Keratinocyte (primary cell): ENCODE data around the gene CLOCK. TPM values are rescaled to one million over a fixed set of nuclear protein-coding genes. Genes with fewer than 3 reads are reported as not detected.

Experiments
- DNase-seq: peaks from one replicate; pipeline ENCODE4 v3.0.0-alpha.2; 2011; ENCODE audit warnings: low read depth, missing footprints, low spot score
- FAIRE-seq: peaks from 2 replicates; lab custom pipeline; 2011; peaks lifted over from hg19 to GRCh38; lab: Jason Lieb, UNC
- H2AFZ ChIP-seq: 2 replicates; pipeline ENCODE4 v1.6.0; 2012; ENCODE audit warnings: low read length, control low read depth, inconsistent platforms; ENCODE audit not compliant: control insufficient read depth
- H3K27ac ChIP-seq: 2 replicates; pipeline ENCODE4 v1.5.1; 2011; ENCODE audit warnings: low read length; ENCODE audit not compliant: control insufficient read depth, insufficient read depth
- H3K27me3 ChIP-seq: 3 replicates; pipeline ENCODE4 v1.6.0; 2011; ENCODE audit warnings: low read length; ENCODE audit not compliant: control insufficient read depth, insufficient read depth; ENCODE audit errors: extremely low read depth
- H3K36me3 ChIP-seq, 2 experiments: 2 replicates in 1 of 2; 3 replicates in 1 of 2; pipeline ENCODE4 v1.5.1; 2011; ENCODE audit warnings: low read length in 2 of 2, mild to moderate bottlenecking in 1 of 2; ENCODE audit not compliant: control insufficient read depth in 2 of 2, insufficient read depth in 2 of 2; ENCODE audit errors: extremely low read depth in 1 of 2
- H3K4me1 ChIP-seq: 3 replicates; pipeline ENCODE4 v1.5.1; 2011; ENCODE audit warnings: low read length; ENCODE audit not compliant: control insufficient read depth, insufficient read depth; ENCODE audit errors: extremely low read depth
- H3K4me2 ChIP-seq: 3 replicates; pipeline ENCODE4 v1.6.0; 2011; ENCODE audit warnings: low read depth, low read length; ENCODE audit not compliant: control insufficient read depth, insufficient read depth; ENCODE audit errors: extremely low read depth
- H3K4me3 ChIP-seq, 3 experiments: fragments of 200-600 bp in 1 of 3; sonication (generic) in 1 of 3; 2 replicates in 2 of 3; 3 replicates in 1 of 3; pipeline ENCODE4 v1.5.1; 2011 to 2016; ENCODE audit warnings: low read length in 3 of 3, mild to moderate bottlenecking in 3 of 3, control low read depth in 2 of 3, inconsistent platforms in 1 of 3, low read depth in 1 of 3, mixed read lengths in 1 of 3, mixed run types in 1 of 3, moderate library complexity in 1 of 3; ENCODE audit not compliant: control insufficient read depth in 2 of 3, insufficient read depth in 2 of 3; ENCODE audit errors: extremely low read depth in 1 of 3
- H3K79me2 ChIP-seq: 2 replicates; pipeline ENCODE4 v1.6.0; 2012; ENCODE audit warnings: low read length; ENCODE audit not compliant: control insufficient read depth, insufficient read depth
- H3K9ac ChIP-seq: 3 replicates; pipeline ENCODE4 v1.6.0; 2011; ENCODE audit warnings: low read length; ENCODE audit not compliant: control insufficient read depth, insufficient read depth; ENCODE audit errors: extremely low read depth
- H3K9me1 ChIP-seq: 3 replicates; pipeline ENCODE4 v1.6.0; 2011; ENCODE audit warnings: low read length; ENCODE audit not compliant: control insufficient read depth, insufficient read depth; ENCODE audit errors: extremely low read depth
- H3K9me3 ChIP-seq: 2 replicates; pipeline ENCODE4 v1.5.1; 2012; ENCODE audit warnings: low read depth, low read length; ENCODE audit not compliant: control insufficient read depth
- H4K20me1 ChIP-seq: 3 replicates; pipeline ENCODE4 v1.6.0; 2011; ENCODE audit warnings: low read length; ENCODE audit not compliant: control insufficient read depth, insufficient read depth; ENCODE audit errors: extremely low read depth
- EZH2 ChIP-seq: IDR thresholded peaks from one replicate; pipeline ENCODE4 v1.6.1; 2012; ENCODE audit warnings: inconsistent platforms, mild to moderate bottlenecking, low read length, moderate library complexity
- dilution Hi-C: fragments of 300-500 bp; cut with MboI; formaldehyde crosslinking; loops from one replicate; pipeline ENCODE4 v1.7.0; 2020; ENCODE audit warnings: low sequenced_read_pairs; ENCODE audit not compliant: extremely low pct_ligation_motif_present
- polyA plus RNA-seq, 5 experiments: library from polyadenylated mRNA; depleted of rRNA in 3 of 5; stranded (reverse) in 3 of 5; stranded (forward) in 1 of 5; unstranded in 1 of 5; fragments of >200 nt; gene quantifications; 1 replicate in 1 of 5; 2 replicates in 3 of 5; 3 replicates in 1 of 5; pipeline versions ENCODE4 v1.2.1 to v1.2.3, GENCODE V29; 2011 to 2012; ENCODE audit warnings: missing spikeins in 2 of 5, low read depth in 1 of 5, low replicate concordance in 1 of 5
- TF ChIP-seq, protein P1 (sequence below), 3 experiments: IDR thresholded peaks in 1 of 3; conservative IDR thresholded peaks in 1 of 3; optimal IDR thresholded peaks in 1 of 3; 2 replicates in 2 of 3; 3 replicates in 1 of 3; pipeline versions ENCODE3 to v1.5.1; 2011; ENCODE audit warnings: low read length in 3 of 3, mild to moderate bottlenecking in 3 of 3, moderate library complexity in 2 of 3, control low read depth in 1 of 3, inconsistent platforms in 1 of 3; ENCODE audit not compliant: insufficient read depth in 2 of 3; ENCODE audit errors: extremely low read depth in 1 of 3

Gene CLOCK
- polyA plus RNA-seq, 1 donor (not counting 4 experiments of a cell fraction or from before 2014, with no cell fraction given): 27.1 TPM

DNA sequence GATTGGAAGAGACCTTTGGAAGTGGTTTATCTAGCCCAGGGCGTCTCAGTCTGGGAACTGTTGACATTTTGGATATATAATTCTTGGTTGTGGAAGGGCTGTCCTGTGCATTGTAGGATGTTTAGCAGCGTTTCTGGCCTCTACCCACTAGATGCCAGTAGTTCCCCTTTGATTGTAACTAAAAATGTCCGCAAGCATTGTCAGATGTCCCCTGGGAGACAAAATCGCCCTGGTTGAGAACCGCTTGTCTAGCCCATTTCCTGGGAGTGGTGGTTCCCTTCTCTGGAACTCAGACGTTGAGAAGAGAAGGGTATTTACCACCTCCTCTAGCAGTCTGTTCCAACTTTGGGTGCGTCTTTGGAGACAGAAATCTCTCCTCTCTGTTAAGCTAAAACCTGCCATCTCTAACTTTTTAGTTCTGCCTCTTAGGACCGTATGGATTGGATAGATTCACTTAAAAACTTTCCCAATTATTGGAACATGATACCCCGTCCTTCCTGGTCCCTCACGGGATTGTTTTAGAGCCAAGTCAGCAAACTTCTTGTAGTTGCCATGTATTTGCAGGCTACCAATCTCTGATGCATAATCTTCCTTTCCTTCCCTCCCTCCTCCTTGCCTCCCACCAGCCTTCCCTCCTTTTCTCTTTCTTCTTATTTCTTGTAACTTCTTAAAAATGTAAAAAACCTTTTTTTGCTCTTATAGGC is 137.1 kb downstream of the CLOCK start:
- Histone ChIP-seq H3K9ac (no peak overlapping the region), H2AFZ (no peak overlapping the region), H4K20me1 (peaks cover 20% of the 10 kb centered on the region), H3K4me3 (no peak overlapping the region), H3K27ac (no peak overlapping the region), H3K79me2 (peaks cover 83% of the 10 kb centered on the region), H3K27me3 (no peaks in the 10 kb centered on the region), H3K9me1 (no peaks in the 10 kb centered on the region), H3K9me3 (no peaks in the 10 kb centered on the region), H3K4me1 (no peaks in the 10 kb centered on the region), H3K4me2 (no peak overlapping the region), H3K36me3 (peaks cover 15 to 16% of the 10 kb centered on the region in 2 experiments)
- TF ChIP-seq EZH2: no peak
- TF ChIP-seq, protein P1, sequence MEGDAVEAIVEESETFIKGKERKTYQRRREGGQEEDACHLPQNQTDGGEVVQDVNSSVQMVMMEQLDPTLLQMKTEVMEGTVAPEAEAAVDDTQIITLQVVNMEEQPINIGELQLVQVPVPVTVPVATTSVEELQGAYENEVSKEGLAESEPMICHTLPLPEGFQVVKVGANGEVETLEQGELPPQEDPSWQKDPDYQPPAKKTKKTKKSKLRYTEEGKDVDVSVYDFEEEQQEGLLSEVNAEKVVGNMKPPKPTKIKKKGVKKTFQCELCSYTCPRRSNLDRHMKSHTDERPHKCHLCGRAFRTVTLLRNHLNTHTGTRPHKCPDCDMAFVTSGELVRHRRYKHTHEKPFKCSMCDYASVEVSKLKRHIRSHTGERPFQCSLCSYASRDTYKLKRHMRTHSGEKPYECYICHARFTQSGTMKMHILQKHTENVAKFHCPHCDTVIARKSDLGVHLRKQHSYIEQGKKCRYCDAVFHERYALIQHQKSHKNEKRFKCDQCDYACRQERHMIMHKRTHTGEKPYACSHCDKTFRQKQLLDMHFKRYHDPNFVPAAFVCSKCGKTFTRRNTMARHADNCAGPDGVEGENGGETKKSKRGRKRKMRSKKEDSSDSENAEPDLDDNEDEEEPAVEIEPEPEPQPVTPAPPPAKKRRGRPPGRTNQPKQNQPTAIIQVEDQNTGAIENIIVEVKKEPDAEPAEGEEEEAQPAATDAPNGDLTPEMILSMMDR (optimal IDR thresholded peaks at IDR 0.05 in 1 of 3, IDR thresholded peaks at IDR 0.05 in 1 of 3, conservative IDR thresholded peaks at IDR 0.05 in 1 of 3; ENCODE audit: extremely low read depth in 1 of 3, insufficient read depth in 2 of 3, low read length in 3 of 3): no peak
- DNase-seq: no peak
- dilution Hi-C loops: no loop called here
- no peak for FAIRE-seq

DNA sequence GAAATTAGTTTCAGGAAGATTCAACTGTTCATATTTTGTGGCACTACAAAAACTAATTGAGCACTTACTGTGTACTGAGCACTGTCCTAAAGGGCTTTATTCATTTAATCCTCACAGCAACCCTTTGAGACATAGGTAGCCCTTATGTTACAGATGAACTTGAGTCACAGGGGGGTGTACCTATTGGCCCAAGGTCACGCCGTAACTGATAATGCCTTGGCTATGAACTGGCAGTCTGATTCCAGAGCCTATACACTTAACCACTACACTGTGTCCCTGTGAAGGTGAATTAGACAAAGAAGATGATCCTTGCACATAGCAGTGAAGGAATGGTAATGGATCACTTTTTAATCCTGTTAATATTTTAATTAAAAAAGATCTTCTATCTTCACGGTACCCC is 138.9 kb downstream of the CLOCK start:
- Histone ChIP-seq H2AFZ (no peak overlapping the region), H3K4me1 (no peaks in the 10 kb centered on the region), H3K27ac (no peak overlapping the region), H3K79me2 (peaks cover 91% of the 10 kb centered on the region), H3K27me3 (no peaks in the 10 kb centered on the region), H3K9ac (no peak overlapping the region), H3K9me3 (no peaks in the 10 kb centered on the region), H3K36me3 (peaks cover 20 to 23% of the 10 kb centered on the region in 2 experiments), H3K9me1 (no peaks in the 10 kb centered on the region), H4K20me1 (peaks cover 22% of the 10 kb centered on the region), H3K4me2 (no peak overlapping the region), H3K4me3 (no peak overlapping the region)
- FAIRE-seq: no peak
- dilution Hi-C loops: no loop called here
- no peak for TF ChIP-seq EZH2
- TF ChIP-seq, protein P1 (optimal IDR thresholded peaks at IDR 0.05 in 1 of 3, IDR thresholded peaks at IDR 0.05 in 1 of 3, conservative IDR thresholded peaks at IDR 0.05 in 1 of 3; ENCODE audit: extremely low read depth in 1 of 3, insufficient read depth in 2 of 3, low read length in 3 of 3): no peak
- DNase-seq: no peak
